Measurements from ENCODE around the gene NXF2B.

GRCh38 chrX:102339312-102340298, 100.2 kb downstream of the NXF2B start:
- TF ChIP-seq CTCF (IDR thresholded peaks at IDR 0.05) (no peak), POLR2A (IDR thresholded peaks at IDR 0.05) (no peak), POLR2AphosphoS5 (IDR thresholded peaks at IDR 0.05) (no peak)

All from upper lobe of left lung (tissue), 4 donors.